ENCODE data around the gene FLOT1.

DNA sequence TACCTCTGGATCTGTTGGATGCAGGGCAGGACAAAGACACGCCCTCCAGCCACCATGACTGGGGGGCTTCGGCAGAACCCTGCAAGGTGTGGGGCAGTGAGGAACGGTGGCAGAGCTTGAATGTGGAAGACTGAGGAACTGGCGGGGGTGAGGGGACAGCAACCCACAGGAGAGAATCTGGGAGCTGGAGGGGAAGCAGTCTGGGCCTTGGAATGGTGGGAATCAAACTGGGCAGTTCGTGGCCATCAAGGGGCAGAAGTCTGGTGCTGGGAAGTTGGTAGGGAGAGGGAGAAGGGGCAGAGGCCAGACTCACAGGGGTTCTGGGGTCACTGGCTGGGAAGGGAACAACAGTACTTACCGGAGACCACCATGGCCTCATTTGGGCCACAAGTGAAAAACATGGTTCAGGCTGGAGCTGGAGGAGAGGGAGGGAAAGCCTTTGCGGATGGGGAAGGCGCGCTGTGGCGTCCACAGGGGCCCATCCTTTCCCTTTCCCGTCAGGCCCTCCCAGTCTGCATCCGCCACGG, 635 bp downstream of the FLOT1 start:
- 0 out of 2 replicates have a peak, but pooled peaks have one; percentile 14 for TF ChIP-seq POLR2A (IDR thresholded peaks at IDR 0.05; ENCODE audit: low read depth, low read length)
- TF ChIP-seq TAF1 (IDR thresholded peaks at IDR 0.05; ENCODE audit: borderline replicate concordance, low read depth, low read length) = no peak
